Activated naive CD4-positive, alpha-beta T cell treated with anti-CD3 and anti-CD28 coated beads for 36 hours (primary cell): ENCODE data around the gene ATP5F1D. TPM values are rescaled to one million over a fixed set of nuclear protein-coding genes. Genes with fewer than 3 reads are reported as not detected.

Experiments used
- CTCF ChIA-PET: fragments of 350-600 bp; sonication (Branson Sonifier 250); formaldehyde crosslinking; loops from one replicate; lab custom pipeline; 2021; ENCODE audit warnings: antibody characterized with exemption; lab: Charles Lee
- DNase-seq: peaks from one replicate; pipeline ENCODE4 v3.0.0-alpha.2; 2020
- H3K27ac Mint-ChIP-seq: one replicate; pipeline ENCODE4 v1.8.0; 2021; ENCODE audit warnings: mild to moderate bottlenecking, mixed read lengths
- H3K27me3 Mint-ChIP-seq: one replicate; pipeline ENCODE4 v1.8.0; 2021; ENCODE audit warnings: low read depth, mixed read lengths
- H3K36me3 Mint-ChIP-seq: one replicate; pipeline ENCODE4 v1.8.0; 2021; ENCODE audit warnings: low read depth, mixed read lengths
- H3K4me1 Mint-ChIP-seq: one replicate; pipeline ENCODE4 v1.8.0; 2021; ENCODE audit warnings: low read depth, mixed read lengths
- H3K4me3 Mint-ChIP-seq: one replicate; pipeline ENCODE4 v1.8.0; 2021; ENCODE audit warnings: mild to moderate bottlenecking, moderate library complexity, mixed read lengths
- H3K9me3 Mint-ChIP-seq: one replicate; pipeline ENCODE4 v1.8.0; 2021; ENCODE audit warnings: mixed read lengths
- intact Hi-C: fragments of 100-400 bp; cut with micrococcal nuclease; formaldehyde crosslinking; loops from one replicate; pipeline ENCODE4 v1.15.1; 2023
- total RNA-seq, 2 experiments: library from RNA; stranded (reverse); gene quantifications; one replicate each; pipeline ENCODE4 v1.2.3, GENCODE V29; 2021

The ATP5F1D gene
- total RNA-seq, 2 experiments from 2014 or later = 153 TPM

DNA sequence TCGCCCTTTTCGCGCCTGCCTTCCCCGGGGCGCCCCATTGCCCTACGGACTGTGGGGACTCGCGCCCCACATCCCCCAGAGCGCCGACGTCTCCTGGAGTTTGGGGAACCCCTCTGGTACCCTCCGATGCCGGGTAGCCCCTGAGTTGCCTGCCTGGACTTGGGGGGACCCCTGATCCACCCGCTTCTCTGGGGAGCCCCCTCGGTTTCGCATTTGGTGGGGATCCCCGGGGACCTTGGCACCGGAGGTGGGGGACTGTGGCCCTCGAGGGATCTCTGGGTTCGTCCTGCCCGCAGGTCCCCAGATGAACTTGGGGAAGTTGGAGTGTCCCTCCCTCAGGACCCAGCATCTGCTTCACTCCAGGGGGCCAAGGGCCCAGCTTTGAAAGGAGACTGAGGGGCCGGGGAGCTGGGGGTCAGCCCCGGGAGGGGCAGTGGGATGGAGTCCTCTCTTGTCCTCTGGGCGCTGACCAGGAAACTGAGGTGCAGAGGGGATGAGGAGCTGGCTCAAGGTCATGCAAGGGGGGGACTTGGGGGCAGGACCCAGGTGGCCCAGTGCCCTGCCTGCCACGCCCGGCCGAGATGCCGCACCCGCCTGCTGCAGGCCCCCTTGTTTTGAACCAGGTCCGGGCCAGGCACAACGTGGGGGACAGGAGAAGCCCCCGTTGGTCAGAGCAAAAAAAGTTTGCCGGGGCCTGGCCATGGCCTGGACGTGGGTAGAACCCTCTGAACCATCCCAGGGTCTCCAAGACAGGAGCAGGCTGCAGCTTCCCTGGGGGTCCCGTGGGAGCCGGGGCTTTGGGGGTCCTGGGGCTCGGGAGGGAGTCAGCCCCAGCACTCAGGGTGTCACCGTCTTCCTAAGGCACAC, 45.2 kb downstream of the ATP5F1D start:
- Mint-ChIP-seq H3K27ac (no peak overlapping the region), H3K9me3 (no peaks in the 10 kb centered on the region), H3K27me3 (peaks cover 28% of the 10 kb centered on the region), H3K4me3 (peak overlapping the region; percentile 38), H3K4me1 (peaks cover 4% of the 10 kb centered on the region), H3K36me3 (no peaks in the 10 kb centered on the region)
- CTCF ChIA-PET = no interaction called here
- intact Hi-C loops = no loop called here
- DNase-seq = no peak

- CTCF ChIA-PET = no interaction called here
- DNase-seq = no peak
- no peaks in the 10 kb centered on the region for H3K9me3 Mint-ChIP-seq
- H3K4me1 Mint-ChIP-seq = peaks cover 4% of the 10 kb centered on the region
- no peak overlapping the region for H3K4me3 Mint-ChIP-seq
- H3K27me3 Mint-ChIP-seq = peaks cover 32% of the 10 kb centered on the region
- no peak overlapping the region for H3K27ac Mint-ChIP-seq
- intact Hi-C loops = no loop called here
- H3K36me3 Mint-ChIP-seq = no peaks in the 10 kb centered on the region
Observed at GRCh38 chr19:1287354-1288225, 46.0 kb downstream of the ATP5F1D start.

DNA sequence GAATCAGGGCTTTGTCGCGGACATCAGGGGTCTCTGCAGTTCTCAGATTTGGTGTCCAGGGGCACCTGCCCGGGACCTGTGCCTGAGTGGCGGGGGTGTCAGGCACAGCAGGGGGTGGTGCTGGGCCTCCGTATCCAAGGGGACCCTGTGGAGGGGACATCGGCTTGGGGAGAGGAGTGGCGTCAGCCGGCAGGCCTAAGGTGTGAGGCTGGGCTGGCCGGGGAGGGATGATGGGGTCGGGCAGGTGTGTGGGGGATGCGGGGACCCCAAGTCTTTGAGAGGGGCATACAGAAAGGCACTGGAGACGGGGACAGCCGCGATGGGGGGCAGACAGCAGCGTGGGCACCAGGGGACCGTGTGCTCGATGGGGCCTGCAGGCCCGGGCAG, 46.7 kb downstream of the ATP5F1D start:
- H3K4me1 Mint-ChIP-seq = peaks cover 4% of the 10 kb centered on the region
- H3K27me3 Mint-ChIP-seq = peaks cover 33% of the 10 kb centered on the region

DNA sequence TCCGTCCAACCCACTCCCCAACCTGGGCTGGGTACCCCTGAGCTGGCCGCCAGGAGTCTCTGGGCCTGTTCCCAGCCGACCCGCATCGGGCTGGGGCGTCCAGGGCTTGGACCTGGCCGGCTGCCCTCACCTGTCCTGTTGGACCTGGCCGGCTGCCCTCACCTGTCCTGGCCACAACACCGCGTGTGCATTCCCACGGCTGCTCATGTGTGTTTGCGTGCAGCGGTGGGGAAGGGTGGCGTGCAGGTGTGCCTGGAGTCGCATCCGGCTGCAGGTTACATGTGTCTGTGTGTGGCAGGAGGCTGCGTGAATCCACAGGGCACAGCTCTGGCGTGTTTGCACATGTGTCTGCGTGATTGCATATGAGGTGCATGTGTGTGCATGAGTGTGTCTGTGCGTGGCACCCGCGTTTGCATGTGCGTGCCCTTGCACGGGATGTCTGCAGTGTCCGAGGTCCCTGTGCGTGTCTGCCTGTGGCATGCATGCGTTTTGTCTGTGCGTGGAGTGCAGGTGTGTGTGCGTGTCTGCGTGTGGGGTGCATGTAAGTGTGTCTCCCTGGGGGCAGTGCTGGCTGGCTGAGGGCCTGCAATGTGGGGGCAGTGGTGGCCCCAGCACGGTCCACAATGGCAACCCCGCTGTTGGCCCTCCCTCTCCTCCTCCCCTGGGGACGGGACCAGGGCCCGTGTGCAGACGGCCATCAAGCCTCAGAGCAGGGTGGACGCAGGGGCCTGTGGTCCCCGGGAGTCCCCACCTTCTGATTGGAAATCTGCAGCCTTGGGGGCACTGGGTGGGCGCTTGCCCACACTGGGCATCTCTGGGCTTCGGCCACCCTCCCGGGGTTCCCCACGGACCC, 47.5 kb downstream of the ATP5F1D start:
- DNase-seq = no peak
- H3K9me3 Mint-ChIP-seq = no peaks in the 10 kb centered on the region
- H3K36me3 Mint-ChIP-seq = no peaks in the 10 kb centered on the region
- no peak overlapping the region for H3K27ac Mint-ChIP-seq
- H3K4me1 Mint-ChIP-seq = peaks cover 4% of the 10 kb centered on the region
- peaks cover 33% of the 10 kb centered on the region for H3K27me3 Mint-ChIP-seq
- CTCF ChIA-PET = no interaction called here
- H3K4me3 Mint-ChIP-seq = no peak overlapping the region
- intact Hi-C loops = no loop called here

More for the DNA sequence above, 46.7 kb downstream of the ATP5F1D start:
- intact Hi-C loops = no loop called here
- no peak overlapping the region for H3K4me3 Mint-ChIP-seq
- CTCF ChIA-PET = no interaction called here
- DNase-seq = no peak
- no peaks in the 10 kb centered on the region for H3K36me3 Mint-ChIP-seq
- H3K27ac Mint-ChIP-seq = no peak overlapping the region
- no peaks in the 10 kb centered on the region for H3K9me3 Mint-ChIP-seq

DNA sequence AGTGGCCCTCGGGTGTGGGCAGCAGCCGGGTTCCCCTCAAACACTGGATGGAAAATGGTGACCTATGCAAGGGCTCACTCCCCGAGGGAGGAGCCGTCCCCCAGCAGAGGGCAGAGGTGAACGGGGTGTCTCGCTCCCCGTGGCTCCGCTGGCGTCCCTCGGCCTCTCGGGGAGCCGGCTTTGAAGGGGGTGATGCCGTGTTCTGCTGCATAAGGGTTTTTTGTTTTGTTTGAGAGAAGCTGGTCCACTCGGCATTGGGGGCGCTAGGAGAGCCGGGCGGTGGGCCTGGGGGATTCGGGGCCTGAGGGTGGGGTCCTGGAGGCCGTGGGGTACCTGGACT, 48.1 kb downstream of the ATP5F1D start:
- H3K4me3 Mint-ChIP-seq = no peak overlapping the region
- H3K9me3 Mint-ChIP-seq = no peaks in the 10 kb centered on the region
- H3K36me3 Mint-ChIP-seq = no peaks in the 10 kb centered on the region
- peaks cover 6% of the 10 kb centered on the region for H3K4me1 Mint-ChIP-seq
- intact Hi-C loops = no loop called here
- no peak for DNase-seq
- CTCF ChIA-PET = no interaction called here
- H3K27me3 Mint-ChIP-seq = peaks cover 31% of the 10 kb centered on the region
- H3K27ac Mint-ChIP-seq = no peak overlapping the region

GRCh38 chr19:1290196-1290702, 48.7 kb downstream of the ATP5F1D start:
- Mint-ChIP-seq H3K36me3 (no peaks in the 10 kb centered on the region), H3K27ac (no peak overlapping the region), H3K4me1 (peaks cover 11% of the 10 kb centered on the region), H3K9me3 (no peaks in the 10 kb centered on the region), H3K27me3 (peaks cover 31% of the 10 kb centered on the region), H3K4me3 (no peak overlapping the region)
- no peak for DNase-seq
- intact Hi-C loops = no loop called here
- CTCF ChIA-PET = no interaction called here

DNA sequence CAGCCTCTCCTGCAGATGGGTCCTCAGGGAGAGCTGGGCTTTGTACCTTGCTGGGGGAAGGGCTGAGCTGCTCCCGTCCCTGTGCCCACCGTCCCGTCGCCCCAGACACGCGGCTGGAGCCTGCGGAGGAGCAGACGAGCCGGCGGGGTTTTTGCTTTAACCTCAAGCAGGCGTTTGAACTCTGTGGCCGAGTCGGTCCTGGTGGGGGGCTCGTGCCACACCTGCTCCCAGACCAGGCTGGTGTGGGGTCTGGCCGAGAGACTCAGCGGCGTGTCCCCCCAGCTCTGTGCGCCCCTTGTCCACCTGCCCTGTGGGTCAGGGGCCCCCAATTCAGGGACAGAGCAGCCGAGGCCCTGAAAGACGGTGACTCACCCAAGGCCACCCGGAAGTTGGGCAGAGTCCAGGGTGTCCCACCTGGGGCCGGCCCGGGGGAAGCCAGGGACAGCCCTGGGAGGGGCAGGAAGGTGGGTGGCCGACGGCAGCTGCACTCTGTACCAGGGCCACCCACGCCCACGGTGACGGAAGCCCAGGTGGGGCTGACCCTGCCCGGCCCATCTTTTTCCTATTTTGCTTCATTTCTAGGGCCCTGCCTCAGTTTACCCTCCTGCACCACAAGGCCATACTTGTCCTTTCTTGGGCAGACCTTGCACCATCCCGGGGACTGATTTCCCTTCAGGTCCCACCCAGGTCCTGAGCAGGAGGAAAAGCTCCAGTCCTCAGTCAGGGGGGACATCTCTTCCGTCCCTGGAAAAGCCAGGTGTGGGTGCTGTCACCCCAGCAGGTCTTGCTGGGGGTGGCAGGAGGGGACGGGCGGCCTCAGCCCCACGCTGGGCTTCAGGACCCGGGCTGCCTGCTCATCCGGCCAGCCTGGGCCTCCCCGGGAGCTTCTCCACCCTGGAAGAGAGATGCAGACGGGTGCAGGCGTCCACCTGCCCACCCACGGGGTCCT, 49.4 kb downstream of the ATP5F1D start:
- CTCF ChIA-PET = no interaction called here
- no peaks in the 10 kb centered on the region for H3K9me3 Mint-ChIP-seq
- H3K27ac Mint-ChIP-seq = no peak overlapping the region
- DNase-seq = no peak
- peaks cover 30% of the 10 kb centered on the region for H3K27me3 Mint-ChIP-seq
- no peaks in the 10 kb centered on the region for H3K36me3 Mint-ChIP-seq
- intact Hi-C loops = no loop called here
- peaks cover 11% of the 10 kb centered on the region for H3K4me1 Mint-ChIP-seq
- no peak overlapping the region for H3K4me3 Mint-ChIP-seq

DNA sequence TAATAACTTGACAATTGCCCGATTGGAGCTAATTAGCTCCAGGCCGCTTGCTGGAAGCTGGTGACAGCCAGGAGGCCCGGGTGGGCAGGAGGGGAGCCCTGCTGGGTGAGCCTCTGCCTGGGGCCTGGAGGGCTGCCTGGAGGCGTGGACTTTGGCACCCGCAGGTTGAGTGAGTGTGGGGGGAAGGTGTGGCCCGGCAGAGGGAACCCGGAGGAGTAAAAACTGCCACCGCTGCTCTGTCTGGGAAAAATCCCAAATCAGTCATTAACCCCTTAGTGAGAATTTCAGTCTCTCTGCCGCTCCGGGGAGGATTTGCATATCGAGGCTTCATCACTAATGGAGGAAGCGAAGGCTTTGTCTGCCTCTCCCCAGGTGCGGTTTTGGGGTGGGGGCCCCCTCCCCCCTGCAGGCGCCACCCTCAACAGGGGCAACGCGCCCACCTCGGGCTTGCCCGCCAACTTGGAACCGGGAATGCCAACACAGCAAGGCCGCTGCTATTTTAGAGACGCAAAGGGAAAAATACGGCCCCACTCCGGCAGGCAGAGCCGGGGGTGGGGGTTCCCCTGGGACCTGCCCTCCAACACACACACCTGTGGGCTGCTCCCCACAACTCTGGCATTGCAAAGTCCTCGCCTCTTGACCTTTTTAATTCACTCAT, 50.3 kb downstream of the ATP5F1D start:
- intact Hi-C loops = no loop called here
- H3K4me3 Mint-ChIP-seq = no peak overlapping the region
- DNase-seq = no peak
- CTCF ChIA-PET = no interaction called here
- H3K27me3 Mint-ChIP-seq = peaks cover 28% of the 10 kb centered on the region
- peaks cover 7% of the 10 kb centered on the region for H3K4me1 Mint-ChIP-seq
- H3K36me3 Mint-ChIP-seq = no peaks in the 10 kb centered on the region
- H3K9me3 Mint-ChIP-seq = no peaks in the 10 kb centered on the region
- H3K27ac Mint-ChIP-seq = no peak overlapping the region

DNA sequence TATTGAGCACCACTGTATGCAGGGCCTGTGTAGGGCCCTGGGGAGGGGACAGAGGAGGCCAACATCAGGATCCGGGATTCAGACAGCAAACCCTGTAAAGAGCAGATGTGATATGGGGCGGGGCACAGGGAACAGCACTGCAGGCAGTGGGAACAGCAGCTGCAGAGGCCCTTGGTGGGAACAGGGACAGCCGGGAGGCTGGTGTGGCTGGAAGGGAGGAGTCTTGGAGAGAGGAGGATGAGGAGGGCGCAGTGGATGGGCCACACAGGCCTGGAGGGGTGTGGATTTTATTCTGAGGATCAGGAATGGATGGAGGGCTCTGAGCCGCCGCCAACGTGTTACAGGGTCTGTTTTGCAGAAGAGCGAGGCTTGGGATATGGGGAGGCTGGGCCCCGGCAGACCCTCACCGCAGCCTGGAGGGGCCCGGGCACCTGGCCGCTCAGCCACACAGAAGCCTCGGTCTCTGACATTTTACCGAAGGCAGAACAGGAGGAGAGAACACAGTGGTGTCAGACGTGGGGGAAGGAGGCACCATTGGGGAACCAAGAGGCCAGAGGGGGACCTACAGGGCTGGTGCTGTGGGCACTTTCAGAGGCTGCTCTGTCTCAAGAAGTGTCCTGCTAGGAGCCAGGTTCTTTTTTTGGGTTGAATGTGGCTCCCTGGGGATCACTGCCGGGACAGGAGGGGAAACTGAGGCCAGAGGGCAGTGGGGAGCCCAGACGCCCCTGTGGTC, 51.0 kb downstream of the ATP5F1D start:
- DNase-seq = no peak
- Mint-ChIP-seq H3K4me3 (no peak overlapping the region), H3K27ac (no peak overlapping the region), H3K27me3 (peaks cover 28% of the 10 kb centered on the region), H3K4me1 (peaks cover 7% of the 10 kb centered on the region), H3K36me3 (no peaks in the 10 kb centered on the region), H3K9me3 (no peaks in the 10 kb centered on the region)
- intact Hi-C loops = no loop called here
- CTCF ChIA-PET = no interaction called here

GRCh38 chr19:1293782-1294604, 52.4 kb downstream of the ATP5F1D start:
- no peaks in the 10 kb centered on the region for H3K9me3 Mint-ChIP-seq
- intact Hi-C loops = no loop called here
- H3K4me3 Mint-ChIP-seq = no peak overlapping the region
- H3K4me1 Mint-ChIP-seq = peaks cover 7% of the 10 kb centered on the region
- no peak for DNase-seq
- no peaks in the 10 kb centered on the region for H3K36me3 Mint-ChIP-seq
- H3K27ac Mint-ChIP-seq = no peak overlapping the region
- CTCF ChIA-PET = no interaction called here
- peaks cover 21% of the 10 kb centered on the region for H3K27me3 Mint-ChIP-seq
